ENCODE results near the gene YDJC. TPM values are rescaled to one million over a fixed set of nuclear protein-coding genes. Genes with fewer than 3 reads are reported as not detected.

The YDJC gene
- total and polyA plus RNA-seq, 2 of the 13 experiments (the other 11 are each of a cell fraction or from before 2014, with no cell fraction given): 15.3 to 32.0 TPM

- Histone ChIP-seq H3K4me1 (ENCODE audit: insufficient read depth, low read length) (no peaks in the 10 kb centered on the region), H3K27ac (ENCODE audit: extremely low read length, insufficient read depth, low read length) (no peak overlapping the region), H4K20me1 (ENCODE audit: insufficient read depth, low read length) (peaks cover 65% of the 10 kb centered on the region), H3K9me3 (ENCODE audit: low read length) (no peaks in the 10 kb centered on the region), H3K27me3 (ENCODE audit: control insufficient read depth in 1 of 2, insufficient read depth in 2 of 2, low read length in 2 of 2) (no peaks in the 10 kb centered on the region), H3K4me3 (replicated peaks in 1 of 3; ENCODE audit: insufficient read depth in 1 of 3, low read depth in 2 of 3, low read length in 3 of 3) (no peak overlapping the region), H3K9ac (ENCODE audit: insufficient read depth, low read depth, low read length) (no peak overlapping the region), H3K4me2 (ENCODE audit: low read depth, low read length) (no peak overlapping the region), H3K79me2 (ENCODE audit: insufficient read depth, low read length) (peaks cover 89% of the 10 kb centered on the region), H3K36me3 (replicated peaks in 1 of 2; ENCODE audit: control insufficient read depth in 1 of 2, insufficient read depth in 2 of 2, low read length in 2 of 2) (peaks cover 22 to 79% of the 10 kb centered on the region in 2 experiments), H2AFZ (ENCODE audit: low read length) (no peak overlapping the region)
- CTCF ChIA-PET (ENCODE audit: low intra/inter-chr PET ratio, low total read pairs): no interaction called here
- intact Hi-C loops (cut with micrococcal nuclease; ENCODE audit: unreplicated experiment) (loop anchor here (5.0 kb wide), 1 partner anchor 51 kb away; the partner anchor contains the start of gene SDF2L1), in situ Hi-C loops (cut with HindIII; ENCODE audit: extremely low pct_ligation_motif_present, low pct_unique_long_range_greater_than_20kb) (no loop called here)
- ATAC-seq (no peak), FAIRE-seq (no peak), DNase-seq (ENCODE audit: low spot score) (no peak)
- BruUV-seq (replicated peaks): no TSS peak
- WGBS (ENCODE audit: low lambda C conversion rate): 100% methylated on average over 9 of the region's 9 CpGs
- POLR2A ChIA-PET: no interaction called here
- no peak for TF ChIP-seq SNAPC5 (CRISPR knock-in tag; IDR thresholded peaks at IDR 0.05; ENCODE audit: borderline replicate concordance)
These were observed 38.1 kb downstream of the YDJC start for GRCh38 chr22:21591695-21592094.

- ChIA-PET CTCF (ENCODE audit: low intra/inter-chr PET ratio, low total read pairs) (no interaction called here), POLR2A (no interaction called here)
- Histone ChIP-seq H3K36me3 (replicated peaks in 1 of 2; ENCODE audit: control insufficient read depth in 1 of 2, insufficient read depth in 2 of 2, low read length in 2 of 2) (peaks cover 22 to 72% of the 10 kb centered on the region in 2 experiments), H3K27ac (ENCODE audit: extremely low read length, insufficient read depth, low read length) (no peak overlapping the region), H3K9me3 (ENCODE audit: low read length) (no peaks in the 10 kb centered on the region), H3K79me2 (ENCODE audit: insufficient read depth, low read length) (peaks cover 88% of the 10 kb centered on the region), H4K20me1 (ENCODE audit: insufficient read depth, low read length) (peaks cover 67% of the 10 kb centered on the region), H3K9ac (ENCODE audit: insufficient read depth, low read depth, low read length) (no peak overlapping the region), H3K4me1 (ENCODE audit: insufficient read depth, low read length) (no peaks in the 10 kb centered on the region), H3K27me3 (ENCODE audit: control insufficient read depth in 1 of 2, insufficient read depth in 2 of 2, low read length in 2 of 2) (no peaks in the 10 kb centered on the region), H2AFZ (ENCODE audit: low read length) (no peak overlapping the region), H3K4me3 (replicated peaks in 1 of 3; ENCODE audit: insufficient read depth in 1 of 3, low read depth in 2 of 3, low read length in 3 of 3) (no peak overlapping the region), H3K4me2 (ENCODE audit: low read depth, low read length) (no peak overlapping the region)
- 97% methylated on average over 9 of the region's 9 CpGs for WGBS (ENCODE audit: low lambda C conversion rate)
- intact Hi-C loops (cut with micrococcal nuclease; ENCODE audit: unreplicated experiment): loop anchor here (5.0 kb wide), 1 partner anchor 51 kb away; the partner anchor contains the start of gene SDF2L1
- FAIRE-seq (no peak), DNase-seq (ENCODE audit: low spot score) (no peak), ATAC-seq (no peak)
- BruUV-seq (replicated peaks): no TSS peak
- in situ Hi-C loops (cut with HindIII; ENCODE audit: extremely low pct_ligation_motif_present, low pct_unique_long_range_greater_than_20kb): no loop called here
- TF ChIP-seq BATF2 (CRISPR knock-in tag; IDR thresholded peaks at IDR 0.05) (no peak), ZNF570 (CRISPR knock-in tag; IDR thresholded peaks at IDR 0.05; ENCODE audit: borderline replicate concordance) (no peak), ZNF407 (CRISPR knock-in tag; IDR thresholded peaks at IDR 0.05; ENCODE audit: not compliant biosample characterization) (no peak), SIX1 (CRISPR knock-in tag; IDR thresholded peaks at IDR 0.05; ENCODE audit: borderline replicate concordance) (no peak), NAIF1 (CRISPR knock-in tag; IDR thresholded peaks at IDR 0.05; ENCODE audit: borderline replicate concordance) (no peak), MAX (IDR thresholded peaks at IDR 0.05) (no peak)
These were observed 38.8 kb downstream of the YDJC start for GRCh38 chr22:21590809-21591641.
